Body of pancreas (tissue), 4 donors: ENCODE measurements around the gene PLD1. TPM values are rescaled to one million over a fixed set of nuclear protein-coding genes. Genes with fewer than 3 reads are reported as not detected.

ENCODE experiments used
- ATAC-seq: fragments of 150-250 bp; one replicate; pipeline ENCODE4 v1.9.1; 2016
- DNase-seq, 4 donors: peaks; one replicate each; pipeline ENCODE4 v3.0.0-alpha.2; 2019
- H3K27ac ChIP-seq, 4 donors: fragments of 200-600 bp; sonication (generic); 1 replicate in 3 of 4; 2 replicates in 1 of 4; pipeline versions ENCODE4 v1.5.1 to v1.6.1; 2016 to 2019; ENCODE audit warnings: mild to moderate bottlenecking in 1 of 4, mixed read lengths in 1 of 4, moderate library complexity in 1 of 4
- H3K27me3 ChIP-seq, 2 donors: fragments of 200-600 bp; sonication (generic); one replicate each; pipeline ENCODE4 v1.6.0; 2016; ENCODE audit warnings: mild to moderate bottlenecking in 1 of 2
- H3K36me3 ChIP-seq, 2 donors: fragments of 200-600 bp; sonication (generic); replicated peaks in 1 of 2; 2 replicates each; pipeline ENCODE4 v1.5.1; 2016; ENCODE audit warnings: low read depth in 2 of 2; ENCODE audit not compliant: insufficient read depth in 1 of 2
- H3K4me1 ChIP-seq: fragments of 200-600 bp; sonication (generic); one replicate; pipeline ENCODE4 v1.6.0; 2016
- H3K4me3 ChIP-seq, 2 donors: fragments of 200-600 bp; sonication (generic); 1 replicate in 1 of 2; 2 replicates in 1 of 2; pipeline ENCODE4 v1.5.1; 2016 to 2019
- H3K9me3 ChIP-seq, 3 donors: fragments of 200-600 bp; sonication (generic); 1 replicate in 2 of 3; 2 replicates in 1 of 3; pipeline ENCODE4 v1.5.1; 2016
- CTCF ChIP-seq, 7 experiments: fragments of 450-650 bp in 4 of 7; fragments of 200-600 bp in 3 of 7; sonication (generic) in 3 of 7; IDR thresholded peaks; one replicate each; pipeline ENCODE4 v1.5.1; 2016 to 2019; ENCODE audit warnings: antibody characterized with exemption in 7 of 7
- POLR2A ChIP-seq, 3 donors: fragments of 450-650 bp; IDR thresholded peaks; one replicate each; pipeline ENCODE4 v1.6.1; 2016; ENCODE audit warnings: antibody characterized with exemption in 3 of 3, mild to moderate bottlenecking in 2 of 3
- WGBS, 2 donors: methylation state at CpG; one replicate each; pipeline ENCODE4 v1.1.5; 2017; 5-methylcytosine and 5-hydroxymethylcytosine counted together
- intact Hi-C: fragments of 100-400 bp; cut with DNase I; formaldehyde crosslinking; loops from one replicate; pipeline ENCODE4 v1.15.1; 2023
- total RNA-seq, 2 donors: library from RNA; depleted of rRNA; stranded (reverse); fragments of >200 nt; gene quantifications; one replicate each; pipeline ENCODE4 v1.1.0, GENCODE V29; 2016

The PLD1 gene
- total RNA-seq, 2 donors from 2014 or later: 60.4 to 96.2 TPM

DNA sequence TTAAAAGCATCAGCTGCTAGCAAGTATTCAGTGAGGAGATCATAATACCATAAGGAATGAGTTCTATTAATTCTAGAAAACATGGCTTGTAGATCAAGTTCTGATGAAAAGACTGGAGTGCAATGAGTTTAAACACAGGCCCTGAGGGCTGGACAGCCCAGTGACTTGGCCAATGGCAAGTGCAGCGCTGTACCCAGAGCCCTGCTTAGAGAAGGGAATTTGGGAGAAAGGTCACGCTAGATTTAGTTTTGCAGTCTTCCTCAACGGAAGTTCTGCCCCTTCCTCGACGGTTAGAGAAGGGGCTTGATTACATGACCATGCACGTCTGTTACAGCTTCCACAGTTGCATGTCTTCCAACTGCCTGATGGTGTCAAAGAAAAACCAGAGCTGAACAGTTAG lies 36.9 kb upstream of the PLD1 start:
- Histone ChIP-seq H3K36me3 (no peaks in the 10 kb centered on the region), H3K27ac (no peak overlapping the region), H3K9me3 (no peaks in the 10 kb centered on the region), H3K4me1 (peaks cover 9% of the 10 kb centered on the region), H3K4me3 (no peak overlapping the region), H3K27me3 (no peaks in the 10 kb centered on the region)
- 90 to 91% methylated on average over 6 of the region's 6 CpGs for WGBS, 2 donors
- intact Hi-C loops: no loop called here
- TF ChIP-seq POLR2A (IDR thresholded peaks at IDR 0.05): no peak
- TF ChIP-seq CTCF (IDR thresholded peaks at IDR 0.05): no peak
- ATAC-seq (no peak), DNase-seq (no peak)

DNA sequence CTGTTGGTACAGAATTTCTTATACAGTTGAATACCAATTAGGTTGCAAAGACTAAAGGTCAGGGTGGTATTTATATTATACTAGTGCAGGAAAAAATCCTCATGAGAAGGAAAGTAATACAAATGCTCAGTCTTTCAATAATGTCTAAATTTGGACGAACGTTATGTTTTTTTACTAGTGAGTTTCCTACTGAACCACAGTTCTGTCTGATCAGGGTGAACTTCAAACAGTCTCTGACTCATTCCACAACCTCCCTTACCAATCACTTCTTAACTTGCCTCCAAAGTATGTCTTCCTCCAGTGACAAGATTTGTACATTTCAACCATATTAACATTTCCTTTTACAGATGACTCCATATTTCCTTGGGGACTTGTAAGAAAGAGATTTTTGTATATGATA lies 36.3 kb upstream of the PLD1 start:
- 64 to 80% methylated on average over 2 of the region's 2 CpGs for WGBS, 2 donors
- intact Hi-C loops: no loop called here
- no peak for ATAC-seq
- TF ChIP-seq CTCF (IDR thresholded peaks at IDR 0.05) (no peak), POLR2A (IDR thresholded peaks at IDR 0.05) (no peak)
- H3K9me3 ChIP-seq: no peaks in the 10 kb centered on the region
- no peak overlapping the region for H3K4me3 ChIP-seq
- peaks cover 8% of the 10 kb centered on the region for H3K4me1 ChIP-seq
- H3K36me3 ChIP-seq: no peaks in the 10 kb centered on the region
- H3K27me3 ChIP-seq: no peaks in the 10 kb centered on the region
- H3K27ac ChIP-seq: no peak overlapping the region
- DNase-seq: no peak

DNA sequence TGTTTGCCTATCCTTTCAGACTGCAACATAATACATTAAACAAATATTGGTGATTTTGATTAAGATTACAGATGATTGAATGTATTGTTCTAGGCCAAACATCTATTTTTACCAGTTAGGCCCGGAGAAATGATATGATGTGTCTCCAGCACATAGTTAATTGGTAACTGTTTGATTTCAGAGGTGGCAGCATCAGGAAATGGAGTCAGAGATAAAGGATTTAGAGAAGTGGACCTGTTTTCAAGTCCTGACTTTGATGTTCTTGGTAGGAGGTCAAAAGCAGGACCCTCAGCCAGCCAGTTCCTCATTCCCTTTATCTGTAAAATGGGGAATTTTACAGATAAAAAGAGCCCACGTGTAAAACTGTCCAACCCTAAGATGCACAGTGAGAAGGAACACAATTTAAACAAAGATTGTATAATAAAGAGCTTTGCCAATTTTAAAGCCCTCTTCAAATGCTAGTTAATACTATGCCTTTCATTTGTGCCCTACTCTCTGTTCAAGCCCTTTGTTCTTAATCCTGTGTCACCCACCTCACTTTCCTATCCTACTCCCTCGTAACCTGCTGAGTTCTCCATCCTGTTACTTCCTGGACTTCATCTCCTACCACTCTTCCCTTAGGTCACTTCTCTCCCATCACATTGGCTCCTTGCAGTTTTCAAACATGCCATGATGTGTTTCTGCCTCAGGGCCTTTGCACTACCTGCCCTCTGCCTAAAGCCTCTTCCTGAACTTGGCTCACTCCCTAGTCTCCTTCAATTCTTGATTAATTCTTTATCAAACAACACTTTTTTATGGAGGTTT lies 35.4 kb upstream of the PLD1 start:
- no peak for DNase-seq
- 52% methylated on average over 3 of the region's 3 CpGs for WGBS, 2 donors
- Histone ChIP-seq H3K27me3 (no peaks in the 10 kb centered on the region), H3K27ac (no peak overlapping the region), H3K4me3 (no peak overlapping the region), H3K4me1 (peaks cover 14% of the 10 kb centered on the region), H3K9me3 (no peaks in the 10 kb centered on the region), H3K36me3 (no peaks in the 10 kb centered on the region)
- TF ChIP-seq CTCF (IDR thresholded peaks at IDR 0.05) (no peak), POLR2A (IDR thresholded peaks at IDR 0.05) (no peak)
- no peak for ATAC-seq
- intact Hi-C loops: no loop called here

DNA sequence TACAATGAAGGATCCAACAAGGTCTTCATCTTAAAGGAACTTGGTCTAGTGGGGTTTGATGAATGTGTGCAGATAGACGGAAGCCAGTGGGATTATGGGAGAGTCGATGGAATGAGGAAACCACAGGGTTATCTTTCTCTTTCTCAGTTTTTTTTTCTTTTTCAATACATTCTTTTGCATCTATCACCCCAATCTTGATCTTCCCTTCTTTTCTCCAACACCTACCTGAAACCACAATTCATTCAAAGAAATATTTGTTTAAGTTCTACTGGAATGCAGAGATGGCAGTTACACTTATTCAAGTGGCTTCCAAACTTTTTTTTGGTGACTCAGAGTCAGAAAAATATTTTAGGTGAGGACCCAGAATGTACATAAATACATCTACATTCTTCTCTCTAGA lies 34.6 kb upstream of the PLD1 start:
- TF ChIP-seq POLR2A (IDR thresholded peaks at IDR 0.05) (no peak), CTCF (IDR thresholded peaks at IDR 0.05) (no peak)
- ATAC-seq: no peak
- Histone ChIP-seq H3K27me3 (no peaks in the 10 kb centered on the region), H3K9me3 (no peaks in the 10 kb centered on the region), H3K27ac (no peak overlapping the region), H3K4me3 (no peak overlapping the region), H3K36me3 (no peaks in the 10 kb centered on the region), H3K4me1 (peaks cover 19% of the 10 kb centered on the region)
- intact Hi-C loops: no loop called here
- DNase-seq: no peak
- WGBS, 2 donors: 94 to 95% methylated on average over 2 of the region's 2 CpGs
